ENCODE results near the gene GPD2. TPM values are rescaled to one million over a fixed set of nuclear protein-coding genes. Genes with fewer than 3 reads are reported as not detected.

GPD2 gene
- polyA plus RNA-seq, 1 donor (not counting 4 experiments of a cell fraction or from before 2014, with no cell fraction given) = 27.6 TPM

- dilution Hi-C loops (cut with MboI; ENCODE audit: extremely low pct_ligation_motif_present, low sequenced_read_pairs) = no loop called here
- Histone ChIP-seq H4K20me1 (ENCODE audit: control insufficient read depth, extremely low read depth, insufficient read depth, low read length) (no peaks in the 10 kb centered on the region), H3K9ac (ENCODE audit: control insufficient read depth, extremely low read depth, insufficient read depth, low read length) (no peak overlapping the region), H3K9me1 (ENCODE audit: control insufficient read depth, extremely low read depth, insufficient read depth, low read length) (no peaks in the 10 kb centered on the region), H3K27ac (ENCODE audit: control insufficient read depth, insufficient read depth, low read length) (no peak overlapping the region), H3K4me1 (ENCODE audit: control insufficient read depth, extremely low read depth, insufficient read depth, low read length) (peaks cover 12% of the 10 kb centered on the region), H3K36me3 (ENCODE audit: control insufficient read depth in 2 of 2, extremely low read depth in 1 of 2, insufficient read depth in 2 of 2, low read length in 2 of 2) (peaks cover 2 to 5% of the 10 kb centered on the region in 2 experiments), H3K27me3 (ENCODE audit: control insufficient read depth, extremely low read depth, insufficient read depth, low read length) (no peaks in the 10 kb centered on the region), H3K9me3 (ENCODE audit: control insufficient read depth, low read depth, low read length) (no peaks in the 10 kb centered on the region), H2AFZ (ENCODE audit: control insufficient read depth, low read length) (no peak overlapping the region), H3K4me2 (ENCODE audit: control insufficient read depth, extremely low read depth, insufficient read depth, low read depth, low read length) (no peak overlapping the region), H3K79me2 (ENCODE audit: control insufficient read depth, insufficient read depth, low read length) (peaks cover 7% of the 10 kb centered on the region), H3K4me3 (ENCODE audit: control insufficient read depth in 2 of 3, extremely low read depth in 1 of 3, insufficient read depth in 2 of 3, low read depth in 1 of 3, low read length in 3 of 3) (no peak overlapping the region)
- no peak for DNase-seq (ENCODE audit: low read depth, low spot score)
- TF ChIP-seq, protein P1, sequence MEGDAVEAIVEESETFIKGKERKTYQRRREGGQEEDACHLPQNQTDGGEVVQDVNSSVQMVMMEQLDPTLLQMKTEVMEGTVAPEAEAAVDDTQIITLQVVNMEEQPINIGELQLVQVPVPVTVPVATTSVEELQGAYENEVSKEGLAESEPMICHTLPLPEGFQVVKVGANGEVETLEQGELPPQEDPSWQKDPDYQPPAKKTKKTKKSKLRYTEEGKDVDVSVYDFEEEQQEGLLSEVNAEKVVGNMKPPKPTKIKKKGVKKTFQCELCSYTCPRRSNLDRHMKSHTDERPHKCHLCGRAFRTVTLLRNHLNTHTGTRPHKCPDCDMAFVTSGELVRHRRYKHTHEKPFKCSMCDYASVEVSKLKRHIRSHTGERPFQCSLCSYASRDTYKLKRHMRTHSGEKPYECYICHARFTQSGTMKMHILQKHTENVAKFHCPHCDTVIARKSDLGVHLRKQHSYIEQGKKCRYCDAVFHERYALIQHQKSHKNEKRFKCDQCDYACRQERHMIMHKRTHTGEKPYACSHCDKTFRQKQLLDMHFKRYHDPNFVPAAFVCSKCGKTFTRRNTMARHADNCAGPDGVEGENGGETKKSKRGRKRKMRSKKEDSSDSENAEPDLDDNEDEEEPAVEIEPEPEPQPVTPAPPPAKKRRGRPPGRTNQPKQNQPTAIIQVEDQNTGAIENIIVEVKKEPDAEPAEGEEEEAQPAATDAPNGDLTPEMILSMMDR (optimal IDR thresholded peaks at IDR 0.05 in 1 of 3, IDR thresholded peaks at IDR 0.05 in 1 of 3, conservative IDR thresholded peaks at IDR 0.05 in 1 of 3; ENCODE audit: extremely low read depth in 1 of 3, insufficient read depth in 2 of 3, low read length in 3 of 3) = no peak
- TF ChIP-seq EZH2 (IDR thresholded peaks at IDR 0.05; ENCODE audit: low read length) = no peak
- FAIRE-seq = no peak
Observed at GRCh38 chr2:156481312-156481711, 45.1 kb downstream of the GPD2 start.

- no peak overlapping the region for H3K4me3 ChIP-seq (ENCODE audit: control insufficient read depth in 2 of 3, extremely low read depth in 1 of 3, insufficient read depth in 2 of 3, low read depth in 1 of 3, low read length in 3 of 3)
- no peaks in the 10 kb centered on the region for H4K20me1 ChIP-seq (ENCODE audit: control insufficient read depth, extremely low read depth, insufficient read depth, low read length)
- H3K27me3 ChIP-seq (ENCODE audit: control insufficient read depth, extremely low read depth, insufficient read depth, low read length) = no peaks in the 10 kb centered on the region
- no peak overlapping the region for H3K27ac ChIP-seq (ENCODE audit: control insufficient read depth, insufficient read depth, low read length)
- TF ChIP-seq, protein P1 (optimal IDR thresholded peaks at IDR 0.05 in 1 of 3, IDR thresholded peaks at IDR 0.05 in 1 of 3, conservative IDR thresholded peaks at IDR 0.05 in 1 of 3; ENCODE audit: extremely low read depth in 1 of 3, insufficient read depth in 2 of 3, low read length in 3 of 3) = no peak
- no peak for TF ChIP-seq EZH2 (IDR thresholded peaks at IDR 0.05; ENCODE audit: low read length)
- no peak overlapping the region for H3K9ac ChIP-seq (ENCODE audit: control insufficient read depth, extremely low read depth, insufficient read depth, low read length)
- dilution Hi-C loops (cut with MboI; ENCODE audit: extremely low pct_ligation_motif_present, low sequenced_read_pairs) = no loop called here
- H2AFZ ChIP-seq (ENCODE audit: control insufficient read depth, low read length) = no peak overlapping the region
- peaks cover 0 to 2% of the 10 kb centered on the region in 2 experiments for H3K36me3 ChIP-seq (ENCODE audit: control insufficient read depth in 2 of 2, extremely low read depth in 1 of 2, insufficient read depth in 2 of 2, low read length in 2 of 2)
- H3K4me1 ChIP-seq (ENCODE audit: control insufficient read depth, extremely low read depth, insufficient read depth, low read length) = no peaks in the 10 kb centered on the region
- H3K9me3 ChIP-seq (ENCODE audit: control insufficient read depth, low read depth, low read length) = no peaks in the 10 kb centered on the region
- H3K9me1 ChIP-seq (ENCODE audit: control insufficient read depth, extremely low read depth, insufficient read depth, low read length) = no peaks in the 10 kb centered on the region
- H3K79me2 ChIP-seq (ENCODE audit: control insufficient read depth, insufficient read depth, low read length) = peaks cover 15% of the 10 kb centered on the region
- DNase-seq (ENCODE audit: low read depth, low spot score) = no peak
- H3K4me2 ChIP-seq (ENCODE audit: control insufficient read depth, extremely low read depth, insufficient read depth, low read depth, low read length) = no peak overlapping the region
- FAIRE-seq = no peak
Observed at GRCh38 chr2:156483741-156484173, 47.6 kb downstream of the GPD2 start.

Data from keratinocyte (primary cell).